Cardiac muscle cell (in vitro differentiated cells and primary cell): ENCODE results near the gene SOX5. TPM values are rescaled to one million over a fixed set of nuclear protein-coding genes. Genes with fewer than 3 reads are reported as not detected.
"Not testable (repeated sequence)": the region's sequence is repeated elsewhere in the genome, so short reads cannot be mapped to it uniquely, and the experiment has no call there.

Experiments
- DNase-seq, 2 donors: peaks; one replicate each; pipeline versions ENCODE4 v3.0.0 to v3.0.0-alpha.2; 2010 to 2017; ENCODE audit warnings: low read depth in 1 of 2, low spot score in 1 of 2
- H3K27ac ChIP-seq: fragments of 200-600 bp; sonication (generic); 2 replicates; pipeline ENCODE4 v1.5.1; 2016
- H3K27me3 ChIP-seq: fragments of 200-600 bp; sonication (generic); 2 replicates; pipeline ENCODE4 v1.6.0; 2016; ENCODE audit warnings: control low read depth
- H3K36me3 ChIP-seq: fragments of 200-600 bp; sonication (generic); 2 replicates; pipeline ENCODE4 v1.5.1; 2016; ENCODE audit warnings: control low read depth
- H3K4me1 ChIP-seq: fragments of 200-600 bp; sonication (generic); 2 replicates; pipeline ENCODE4 v1.8.1; 2017; ENCODE audit warnings: low read depth, mild to moderate bottlenecking, mixed run types
- H3K4me3 ChIP-seq: fragments of 200-600 bp; sonication (generic); 2 replicates; pipeline ENCODE4 v1.5.1; 2016; ENCODE audit warnings: mild to moderate bottlenecking
- H3K9me3 ChIP-seq: fragments of 200-600 bp; sonication (generic); 2 replicates; pipeline ENCODE4 v1.5.1; 2017; ENCODE audit warnings: low read depth, mild to moderate bottlenecking, control low read depth
- CTCF ChIP-seq: IDR thresholded peaks from 2 replicates; pipeline ENCODE4 v1.5.1; 2012; ENCODE audit warnings: low read depth, mild to moderate bottlenecking, low read length
- polyA plus RNA-seq: library from polyadenylated mRNA; unstranded; fragments of >200 nt; fragmentation: Nextera tagmentation; extraction: Ambion mirVana; gene quantifications from 2 replicates; pipeline ENCODE4 v1.2.1, GENCODE V29; 2016
- total RNA-seq: library from RNA; depleted of rRNA; stranded (reverse); fragments of >200 nt; gene quantifications from 2 replicates; pipeline ENCODE4 v1.2.3, GENCODE V29; 2016

SOX5 gene
- total and polyA plus RNA-seq, 2 experiments from 2014 or later = 6.8 to 11.9 TPM

DNA sequence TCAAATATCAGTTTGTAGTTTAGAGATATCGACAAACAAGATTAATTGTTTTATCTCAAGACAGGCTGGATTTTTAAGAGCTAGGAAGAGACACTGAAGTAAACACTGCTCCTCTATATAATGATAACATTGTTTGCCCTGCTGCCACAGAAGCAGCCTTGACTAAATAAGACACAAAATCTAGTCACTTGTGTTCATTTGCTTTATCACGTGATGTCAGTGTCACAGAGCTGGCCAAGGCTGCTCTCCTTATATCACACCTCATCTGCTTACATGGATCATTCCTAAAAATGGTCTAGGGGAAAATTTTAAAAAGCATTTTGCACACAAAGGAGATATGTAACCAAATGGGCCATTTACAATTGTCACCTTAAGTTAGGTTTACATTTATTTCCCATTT is 64.1 kb downstream of the SOX5 start:
- no peak for TF ChIP-seq CTCF
- H3K36me3 ChIP-seq = no peaks in the 10 kb centered on the region
- DNase-seq = no peak
- H3K4me1 ChIP-seq = no peaks in the 10 kb centered on the region
- H3K27me3 ChIP-seq = no peaks in the 10 kb centered on the region
- H3K27ac ChIP-seq = no peak overlapping the region
- no peaks in the 10 kb centered on the region for H3K9me3 ChIP-seq
- H3K4me3 ChIP-seq = no peak overlapping the region

DNA sequence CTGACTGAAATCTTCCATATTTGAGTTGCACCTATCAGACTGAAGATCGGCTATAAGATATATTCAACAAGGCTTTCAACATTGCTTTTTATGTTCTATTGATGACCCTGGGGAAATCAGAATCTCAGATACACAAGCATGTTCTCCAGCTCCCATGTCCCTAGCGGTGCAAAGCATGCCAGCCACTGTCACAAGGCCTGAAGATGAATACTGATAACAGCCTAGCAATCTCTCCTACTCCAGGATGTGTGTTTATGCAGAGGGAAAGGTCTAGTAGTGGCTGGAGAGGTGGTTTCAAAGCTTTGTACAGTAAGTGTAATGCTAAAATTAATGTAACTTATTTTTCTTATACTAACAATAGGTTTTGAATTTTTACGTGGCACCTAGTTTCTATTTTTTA is 64.6 kb downstream of the SOX5 start:
- no peaks in the 10 kb centered on the region for H3K9me3 ChIP-seq
- DNase-seq = no peak
- no peaks in the 10 kb centered on the region for H3K4me1 ChIP-seq
- H3K27me3 ChIP-seq = no peaks in the 10 kb centered on the region
- no peaks in the 10 kb centered on the region for H3K36me3 ChIP-seq
- H3K4me3 ChIP-seq = no peak overlapping the region
- H3K27ac ChIP-seq = no peak overlapping the region
- no peak for TF ChIP-seq CTCF

DNA sequence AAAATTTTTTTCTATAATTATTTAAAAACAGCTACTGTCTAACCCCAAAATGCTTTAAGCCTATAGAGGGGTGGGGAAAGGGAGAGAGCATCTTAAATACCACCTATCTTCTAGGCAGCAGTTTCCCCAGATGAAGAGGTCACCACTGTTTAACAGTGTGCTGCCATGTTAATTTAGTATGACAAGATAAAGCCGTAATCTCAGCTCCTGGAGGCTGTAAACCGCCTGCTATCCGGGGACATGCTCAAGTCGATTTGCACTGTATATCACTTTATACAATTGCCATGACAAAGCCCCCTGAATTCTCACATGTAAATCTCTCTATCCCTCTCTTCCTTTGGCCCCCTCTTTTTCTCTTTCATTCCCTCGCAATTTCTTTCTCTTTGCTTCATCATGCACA is 68.5 kb downstream of the SOX5 start:
- no peak for DNase-seq
- H3K27ac ChIP-seq = no peak overlapping the region
- H3K9me3 ChIP-seq = no peaks in the 10 kb centered on the region
- no peak overlapping the region for H3K4me3 ChIP-seq
- no peaks in the 10 kb centered on the region for H3K36me3 ChIP-seq
- no peaks in the 10 kb centered on the region for H3K4me1 ChIP-seq
- H3K27me3 ChIP-seq = no peaks in the 10 kb centered on the region
- no peak for TF ChIP-seq CTCF

DNA sequence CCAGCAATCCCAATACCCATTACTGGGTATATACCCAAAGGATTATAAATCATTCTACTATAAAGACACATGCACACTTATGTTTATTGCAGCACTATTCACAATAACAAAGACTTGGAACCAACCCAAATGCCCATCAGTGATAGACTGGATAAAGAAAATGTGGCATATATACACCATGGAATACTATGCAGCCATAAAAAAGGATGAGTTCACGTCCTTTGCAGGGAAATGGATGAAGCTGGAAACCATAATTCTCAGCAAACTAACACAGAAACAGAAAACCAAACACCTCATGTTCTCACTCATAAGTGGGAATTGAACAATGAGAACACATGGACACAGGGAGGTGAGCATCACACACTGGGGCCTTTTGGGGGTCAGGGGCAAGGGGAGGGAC is 72.9 kb downstream of the SOX5 start:
- H3K27me3 ChIP-seq, H3K36me3 ChIP-seq, H3K4me1 ChIP-seq, DNase-seq, H3K27ac ChIP-seq, H3K9me3 ChIP-seq, H3K4me3 ChIP-seq: not testable (repeated sequence)

GRCh38 chr12:23867794-23868193 is 81.7 kb downstream of the SOX5 start:
- Histone ChIP-seq H3K36me3 (no peaks in the 10 kb centered on the region), H3K4me1 (no peaks in the 10 kb centered on the region), H3K4me3 (no peak overlapping the region), H3K27ac (no peak overlapping the region), H3K9me3 (no peaks in the 10 kb centered on the region), H3K27me3 (no peaks in the 10 kb centered on the region)
- no peak for DNase-seq
- no peak for TF ChIP-seq CTCF

DNA sequence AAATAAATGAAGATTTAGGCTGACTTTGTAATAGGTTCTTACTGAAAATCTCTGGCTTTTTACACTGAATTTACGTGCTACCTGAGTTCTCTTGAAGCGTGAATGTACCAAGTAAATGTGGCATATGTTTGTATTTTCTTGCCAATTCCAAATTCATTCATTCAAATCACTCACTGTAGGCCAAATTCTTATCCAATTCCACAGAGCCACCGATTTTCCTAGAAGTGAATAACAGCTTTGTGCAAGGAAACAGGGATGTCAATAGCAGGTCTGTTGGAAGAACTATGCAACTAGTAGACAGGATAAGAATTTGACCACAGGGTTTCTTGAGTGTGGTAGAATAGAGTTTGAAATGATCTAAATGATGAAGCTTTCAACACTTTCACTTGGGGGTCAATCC is 86.8 kb downstream of the SOX5 start:
- DNase-seq = no peak
- H3K9me3 ChIP-seq = no peaks in the 10 kb centered on the region
- no peaks in the 10 kb centered on the region for H3K4me1 ChIP-seq
- H3K27ac ChIP-seq = no peak overlapping the region
- no peak for TF ChIP-seq CTCF
- no peaks in the 10 kb centered on the region for H3K27me3 ChIP-seq
- no peak overlapping the region for H3K4me3 ChIP-seq
- no peaks in the 10 kb centered on the region for H3K36me3 ChIP-seq
